Measurements from ENCODE around the gene NDUFS7. TPM values are rescaled to one million over a fixed set of nuclear protein-coding genes. Genes with fewer than 3 reads are reported as not detected.

The NDUFS7 gene
- total and polyA plus RNA-seq, 10 of the 15 experiments (the other 5 are each of a cell fraction or from before 2014, with no cell fraction given) = 5.1 to 282 (median 92.9) TPM

GRCh38 chr19:1425102-1425837 lies 41.6 kb downstream of the NDUFS7 start:
- DNase-seq (ENCODE audit: low read depth, low spot score) (no peak), ATAC-seq (no peak), FAIRE-seq (no peak)
- Histone ChIP-seq H3K4me3 (no peak overlapping the region), H3K4me2 (ENCODE audit: control insufficient read depth, insufficient read depth) (no peak overlapping the region), H3K9ac (ENCODE audit: control insufficient read depth, insufficient read depth, low read length) (no peak overlapping the region), H4K20me1 (ENCODE audit: control insufficient read depth, insufficient read depth) (no peaks in the 10 kb centered on the region), H3K9me3 (replicated peaks; ENCODE audit: control insufficient read depth, insufficient read depth, low read length) (no peaks in the 10 kb centered on the region), H2AFZ (ENCODE audit: control insufficient read depth, low read depth, low read length) (no peak overlapping the region), H3K4me1 (ENCODE audit: control insufficient read depth, insufficient read depth, low read length) (no peaks in the 10 kb centered on the region), H3K27me3 (replicated peaks in 1 of 2; ENCODE audit: control insufficient read depth in 2 of 2, insufficient read depth in 2 of 2, low read length in 1 of 2) (no peaks in the 10 kb centered on the region), H3K36me3 (ENCODE audit: control insufficient read depth in 2 of 2, insufficient read depth in 2 of 2, low read length in 1 of 2) (peaks cover 16 to 64% of the 10 kb centered on the region in 2 experiments), H3K27ac (ENCODE audit: control insufficient read depth, insufficient read depth) (no peak overlapping the region), H3K79me2 (ENCODE audit: control insufficient read depth, insufficient read depth, low read length) (no peaks in the 10 kb centered on the region)
- SMC1A ChIA-PET (ENCODE audit: uncharacterized antibody, unreplicated experiment) = no interaction called here
- in situ Hi-C loops (cut with MboI) = no loop called here
- TSS peak; percentile 24 for BruUV-seq (replicated peaks)
- RAD21 ChIA-PET (ENCODE audit: unreplicated experiment) = no interaction called here
- 98% methylated on average over 33 of the region's 33 CpGs for WGBS (ENCODE audit: insufficient coverage, insufficient replicate concordance, low lambda C conversion rate, missing lambda C conversion rate)
- TF ChIP-seq KDM1A (IDR thresholded peaks at IDR 0.05; ENCODE audit: borderline replicate concordance) = no peak
- no peak for TF ChIP-seq FOS (IDR thresholded peaks at IDR 0.05; ENCODE audit: borderline replicate concordance, extremely low read depth, insufficient read length)
- TF ChIP-seq YY1 (IDR thresholded peaks at IDR 0.05; ENCODE audit: low read depth, low read length) = no peak
- TF ChIP-seq SUPT20H (IDR thresholded peaks at IDR 0.05; ENCODE audit: borderline replicate concordance, control insufficient read depth, low read depth, low read length) = no peak
- TF ChIP-seq HDAC2 (IDR thresholded peaks at IDR 0.05) = no peak
- TF ChIP-seq RBBP5 (conservative IDR thresholded peaks at IDR 0.05) = no peak
- TF ChIP-seq JUNB (IDR thresholded peaks at IDR 0.05) = no peak
- no peak for TF ChIP-seq SRF (IDR thresholded peaks at IDR 0.05; ENCODE audit: low read depth in 2 of 2, low read length in 2 of 2)
- TF ChIP-seq EGR1 (IDR thresholded peaks at IDR 0.05; ENCODE audit: borderline replicate concordance in 1 of 2, low read depth in 2 of 2, low read length in 2 of 2) = no peak
- no peak for TF ChIP-seq STAT3 (IDR thresholded peaks at IDR 0.05; ENCODE audit: low read depth, low read length)
- TF ChIP-seq TCF3 (IDR thresholded peaks at IDR 0.05; ENCODE audit: borderline replicate concordance, insufficient read depth, low read depth, low read length) = no peak
- TF ChIP-seq PRDM15 (CRISPR knock-in tag; IDR thresholded peaks at IDR 0.05) = no peak
- TF ChIP-seq TCF12 (IDR thresholded peaks at IDR 0.05; ENCODE audit: low read depth, low read length) = no peak
- TF ChIP-seq HCFC1 (IDR thresholded peaks at IDR 0.05; ENCODE audit: low read length) = no peak
- POLR2A ChIA-PET = no interaction called here
- intact Hi-C loops (cut with micrococcal nuclease; ENCODE audit: unreplicated experiment) = no loop called here
- CTCF ChIA-PET = no interaction called here

Measured in GM12878 (cell line).